ENCODE results near the gene TNN.

TNN gene

GRCh38 chr1:175145899-175146528 lies 78.4 kb downstream of the TNN start:
- no peak for DNase-seq (ENCODE audit: low spot score)

- peak; percentile 46 for DNase-seq (ENCODE audit: low spot score)
These were observed 79.0 kb downstream of the TNN start for GRCh38 chr1:175146529-175147213.

GRCh38 chr1:175147569-175147968 lies 79.9 kb downstream of the TNN start:
- DNase-seq (ENCODE audit: low spot score): no peak

- no peak for DNase-seq (ENCODE audit: low spot score)
These were observed 80.4 kb downstream of the TNN start for GRCh38 chr1:175148068-175148467.

- no peak for DNase-seq (ENCODE audit: low spot score)
These were observed 83.1 kb downstream of the TNN start for GRCh38 chr1:175150596-175151319.

- peak; percentile 42 for DNase-seq (ENCODE audit: low spot score)
These were observed 84.5 kb downstream of the TNN start for GRCh38 chr1:175152006-175152652.

- peak; percentile 44 for DNase-seq (ENCODE audit: low spot score)
These were observed 87.2 kb downstream of the TNN start for GRCh38 chr1:175154629-175155472.

- no peak for DNase-seq (ENCODE audit: low spot score)
These were observed 87.8 kb downstream of the TNN start for GRCh38 chr1:175155473-175155856.

GRCh38 chr1:175155936-175156335 lies 88.3 kb downstream of the TNN start:
- DNase-seq (ENCODE audit: low spot score): no peak

- no peak for DNase-seq (ENCODE audit: low spot score)
These were observed 89.6 kb downstream of the TNN start for GRCh38 chr1:175157200-175157599.

GRCh38 chr1:175158170-175158591 lies 90.5 kb downstream of the TNN start:
- peak; percentile 57 for DNase-seq (ENCODE audit: low spot score)

GRCh38 chr1:175162955-175163354 lies 95.3 kb downstream of the TNN start:
- DNase-seq (ENCODE audit: low spot score): no peak

GRCh38 chr1:175163702-175164101 lies 96.1 kb downstream of the TNN start:
- no peak for DNase-seq (ENCODE audit: low spot score)

- DNase-seq (ENCODE audit: low spot score): no peak
These were observed 97.1 kb downstream of the TNN start for GRCh38 chr1:175164751-175165150.

GRCh38 chr1:175166746-175167145 lies 99.1 kb downstream of the TNN start:
- no peak for DNase-seq (ENCODE audit: low spot score)

GRCh38 chr1:175167861-175168260 lies 100.2 kb downstream of the TNN start:
- DNase-seq (ENCODE audit: low spot score): no peak

GRCh38 chr1:175168782-175169181 lies 101.1 kb downstream of the TNN start:
- no peak for DNase-seq (ENCODE audit: low spot score)

GRCh38 chr1:175169286-175170018 lies 101.8 kb downstream of the TNN start:
- DNase-seq (ENCODE audit: low spot score): no peak

- DNase-seq (ENCODE audit: low spot score): no peak
These were observed 103.6 kb downstream of the TNN start for GRCh38 chr1:175171036-175171913.

GRCh38 chr1:175172503-175172902 lies 104.9 kb downstream of the TNN start:
- no peak for DNase-seq (ENCODE audit: low spot score)

Measured in SK-N-DZ (cell line).